RWPE2 (cell line): ENCODE data around the gene OBP2A.

ENCODE experiments used
- ATAC-seq: fragments of 200-7000 bp; cut with Tn5 transposase; 3 replicates; pipeline ENCODE4 v1.9.1; 2021; ENCODE audit warnings: low read depth
- DNase-seq: peaks from one replicate; pipeline ENCODE4 v3.0.0-alpha.2; 2020; ENCODE audit warnings: low spot score
- H3K27ac ChIP-seq: fragments of 450-650 bp; 2 replicates; pipeline ENCODE4 v1.5.1; 2017; ENCODE audit warnings: mild to moderate bottlenecking; ENCODE audit not compliant: poor library complexity, severe bottlenecking
- H3K27me3 ChIP-seq: fragments of 250-450 bp; sonication (Bioruptor Pico); 2 replicates; pipeline ENCODE4 v1.5.1; 2021; ENCODE audit warnings: mild to moderate bottlenecking, moderate library complexity; ENCODE audit not compliant: insufficient read depth, poor library complexity, severe bottlenecking
- H3K36me3 ChIP-seq: fragments of 250-450 bp; sonication (Bioruptor Pico); 2 replicates; pipeline ENCODE4 v1.5.1; 2020; ENCODE audit warnings: low read depth, mild to moderate bottlenecking, moderate library complexity
- H3K4me1 ChIP-seq: fragments of 250-450 bp; sonication (Bioruptor Pico); 2 replicates; pipeline ENCODE4 v1.5.1; 2021; ENCODE audit warnings: mild to moderate bottlenecking, moderate library complexity; ENCODE audit not compliant: insufficient read depth, poor library complexity, severe bottlenecking
- H3K4me3 ChIP-seq: fragments of 250-450 bp; sonication (Bioruptor Pico); 2 replicates; pipeline ENCODE4 v1.5.1; 2021; ENCODE audit warnings: mild to moderate bottlenecking, moderate library complexity; ENCODE audit not compliant: severe bottlenecking
- H3K9me3 ChIP-seq: fragments of 250-450 bp; sonication (Bioruptor Pico); 2 replicates; pipeline ENCODE4 v1.5.1; 2021; ENCODE audit warnings: mild to moderate bottlenecking, moderate library complexity; ENCODE audit not compliant: severe bottlenecking
- TF ChIP-seq, protein P1 (sequence below): fragments of 450-650 bp; IDR thresholded peaks from one replicate; pipeline ENCODE4 v1.5.1; 2017; ENCODE audit warnings: mild to moderate bottlenecking, moderate library complexity; ENCODE audit not compliant: poor library complexity, severe bottlenecking

The OBP2A gene

DNA sequence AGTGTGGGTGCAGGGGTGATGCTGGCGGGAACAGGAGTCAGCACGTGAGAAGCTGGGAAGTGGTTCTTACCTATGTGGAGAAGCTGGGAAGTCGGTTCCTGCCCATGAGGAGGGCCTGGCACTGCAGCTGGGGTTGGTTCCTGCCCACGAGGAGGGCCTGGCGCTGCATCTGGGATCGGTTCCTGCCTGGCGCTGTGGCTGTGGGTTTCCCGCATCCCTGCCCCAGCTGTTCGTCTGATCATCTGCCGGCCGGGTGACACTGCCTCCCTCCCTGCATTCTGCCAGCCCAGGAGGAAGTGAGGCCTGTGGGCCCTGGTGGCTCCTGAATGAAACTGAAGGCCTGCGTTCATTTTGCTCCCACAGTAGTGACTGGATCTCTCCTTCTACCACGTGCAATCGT is 5.1 kb downstream of the OBP2A start:
- TF ChIP-seq, protein P1, sequence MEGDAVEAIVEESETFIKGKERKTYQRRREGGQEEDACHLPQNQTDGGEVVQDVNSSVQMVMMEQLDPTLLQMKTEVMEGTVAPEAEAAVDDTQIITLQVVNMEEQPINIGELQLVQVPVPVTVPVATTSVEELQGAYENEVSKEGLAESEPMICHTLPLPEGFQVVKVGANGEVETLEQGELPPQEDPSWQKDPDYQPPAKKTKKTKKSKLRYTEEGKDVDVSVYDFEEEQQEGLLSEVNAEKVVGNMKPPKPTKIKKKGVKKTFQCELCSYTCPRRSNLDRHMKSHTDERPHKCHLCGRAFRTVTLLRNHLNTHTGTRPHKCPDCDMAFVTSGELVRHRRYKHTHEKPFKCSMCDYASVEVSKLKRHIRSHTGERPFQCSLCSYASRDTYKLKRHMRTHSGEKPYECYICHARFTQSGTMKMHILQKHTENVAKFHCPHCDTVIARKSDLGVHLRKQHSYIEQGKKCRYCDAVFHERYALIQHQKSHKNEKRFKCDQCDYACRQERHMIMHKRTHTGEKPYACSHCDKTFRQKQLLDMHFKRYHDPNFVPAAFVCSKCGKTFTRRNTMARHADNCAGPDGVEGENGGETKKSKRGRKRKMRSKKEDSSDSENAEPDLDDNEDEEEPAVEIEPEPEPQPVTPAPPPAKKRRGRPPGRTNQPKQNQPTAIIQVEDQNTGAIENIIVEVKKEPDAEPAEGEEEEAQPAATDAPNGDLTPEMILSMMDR: no peak
- H3K27ac ChIP-seq: no peak overlapping the region

DNA sequence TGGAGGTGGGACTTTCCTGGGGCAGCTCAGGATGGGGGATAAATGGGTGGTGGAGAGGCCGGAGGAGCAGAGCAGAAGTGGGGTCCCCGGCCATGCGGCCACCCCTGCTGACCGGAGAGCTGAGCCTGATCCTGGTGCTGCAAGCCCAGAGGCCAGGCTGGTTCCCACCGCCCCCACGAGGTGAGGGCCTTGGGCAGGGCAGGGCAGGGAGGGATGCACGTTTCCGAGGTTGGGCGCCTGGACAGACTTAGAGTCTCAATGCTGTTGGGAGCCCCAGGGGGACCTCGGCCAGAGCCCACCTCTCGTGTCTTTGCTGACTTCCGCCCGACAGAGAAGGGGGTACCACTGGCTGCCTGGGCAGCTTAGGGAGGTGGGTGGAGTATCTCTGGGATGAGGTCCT is 5.5 kb downstream of the OBP2A start:
- no peaks in the 10 kb centered on the region for H3K9me3 ChIP-seq
- DNase-seq: no peak
- TF ChIP-seq, protein P1: no peak

More for the DNA sequence above, 5.1 kb downstream of the OBP2A start:
- Histone ChIP-seq H3K36me3 (no peaks in the 10 kb centered on the region), H3K4me1 (no peaks in the 10 kb centered on the region), H3K9me3 (no peaks in the 10 kb centered on the region), H3K27me3 (no peaks in the 10 kb centered on the region), H3K4me3 (no peak overlapping the region)
- ATAC-seq (no peak), DNase-seq (no peak)

DNA sequence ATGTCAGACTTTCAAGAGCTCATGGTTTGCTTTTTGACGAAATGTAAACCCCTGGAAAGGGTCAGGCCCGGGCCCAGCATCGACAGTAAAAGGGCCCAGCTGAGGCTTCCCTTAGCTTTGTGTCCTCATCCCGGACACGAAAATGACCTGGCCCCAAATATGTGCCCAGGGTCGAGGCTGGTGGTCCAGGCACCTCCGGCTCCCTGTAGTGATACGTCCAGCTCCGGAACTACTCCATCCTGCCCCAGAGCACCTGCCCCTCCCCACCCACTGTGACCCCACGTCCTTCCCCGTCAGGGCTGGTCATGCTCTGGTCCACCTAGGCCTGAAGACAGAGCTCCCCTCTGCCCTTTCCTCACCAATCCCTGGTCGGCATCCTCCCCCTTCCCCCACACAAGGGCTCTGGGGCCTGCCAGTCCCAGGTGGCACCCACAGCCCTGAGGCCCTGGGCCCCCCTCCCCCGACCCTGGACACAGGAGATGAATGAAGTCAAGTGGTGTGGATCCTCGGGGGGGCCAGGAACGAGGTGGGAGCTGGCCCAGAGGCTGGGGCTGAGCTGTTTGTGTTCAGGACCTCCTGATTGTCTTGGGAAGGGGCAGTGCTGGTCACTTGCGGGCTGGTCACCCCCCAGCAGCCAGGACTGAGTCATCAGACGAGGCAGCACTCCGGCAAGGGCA is 6.2 kb downstream of the OBP2A start:
- no peaks in the 10 kb centered on the region for H3K36me3 ChIP-seq
- H3K27ac ChIP-seq: no peak overlapping the region
- H3K4me3 ChIP-seq: no peak overlapping the region
- DNase-seq (no peak), ATAC-seq (no peak)
- TF ChIP-seq, protein P1: no peak
- no peaks in the 10 kb centered on the region for H3K27me3 ChIP-seq
- no peaks in the 10 kb centered on the region for H3K4me1 ChIP-seq
- H3K9me3 ChIP-seq: no peaks in the 10 kb centered on the region

More for the DNA sequence above, 5.5 kb downstream of the OBP2A start:
- H3K27me3 ChIP-seq: no peaks in the 10 kb centered on the region
- no peaks in the 10 kb centered on the region for H3K36me3 ChIP-seq
- H3K27ac ChIP-seq: no peak overlapping the region
- no peak overlapping the region for H3K4me3 ChIP-seq
- no peaks in the 10 kb centered on the region for H3K4me1 ChIP-seq
- no peak for ATAC-seq

DNA sequence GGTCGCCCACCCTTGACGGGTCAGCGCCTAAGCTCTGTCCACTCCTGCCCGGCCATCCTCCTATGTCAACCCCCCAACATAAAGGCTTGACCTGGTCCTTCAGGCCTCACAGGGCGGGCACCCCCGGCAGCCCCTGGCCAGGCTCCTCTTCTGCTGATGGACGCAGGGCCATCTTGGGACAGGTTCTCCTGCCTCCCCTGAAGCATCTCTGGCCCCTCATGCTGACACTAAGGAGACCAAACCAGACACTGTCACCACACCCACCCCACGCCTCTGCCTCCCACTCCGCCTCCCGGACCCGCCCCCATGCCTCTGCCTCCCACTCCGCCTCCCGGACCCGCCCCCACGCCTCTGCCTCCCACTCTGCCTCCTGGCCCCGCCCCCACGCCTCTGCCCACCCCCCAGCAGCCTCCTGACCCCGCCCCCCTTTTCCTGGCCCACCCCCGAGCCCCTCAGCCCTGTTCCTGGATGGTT is 6.8 kb downstream of the OBP2A start:
- Histone ChIP-seq H3K9me3 (no peaks in the 10 kb centered on the region), H3K4me3 (no peak overlapping the region), H3K27ac (no peak overlapping the region), H3K4me1 (no peaks in the 10 kb centered on the region), H3K36me3 (no peaks in the 10 kb centered on the region), H3K27me3 (no peaks in the 10 kb centered on the region)
- DNase-seq (no peak), ATAC-seq (no peak)
- TF ChIP-seq, protein P1: no peak

DNA sequence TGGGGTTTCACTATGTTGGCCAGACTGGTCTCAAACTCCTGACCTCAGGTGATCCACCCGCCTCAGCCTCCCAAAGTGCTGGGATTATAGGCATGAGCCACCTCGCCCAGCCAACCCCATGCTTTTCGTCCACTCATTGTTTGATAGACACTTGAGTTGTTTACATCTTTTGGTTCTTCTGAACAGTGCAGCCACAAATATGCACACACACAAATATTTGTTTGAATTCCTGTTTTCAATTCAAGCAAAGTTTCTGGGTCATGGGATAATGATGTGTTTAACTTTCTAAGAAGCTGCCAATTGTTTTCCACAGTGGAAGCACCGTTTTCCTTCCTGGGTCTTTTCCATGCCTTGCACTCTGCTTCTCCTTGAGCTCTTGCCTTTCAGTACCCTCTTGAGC is 8.8 kb downstream of the OBP2A start:
- H3K9me3 ChIP-seq: no peaks in the 10 kb centered on the region
- no peak overlapping the region for H3K27ac ChIP-seq
- ATAC-seq (no peak), DNase-seq (no peak)
- H3K27me3 ChIP-seq: no peaks in the 10 kb centered on the region
- no peaks in the 10 kb centered on the region for H3K4me1 ChIP-seq
- TF ChIP-seq, protein P1: no peak
- no peak overlapping the region for H3K4me3 ChIP-seq
- no peaks in the 10 kb centered on the region for H3K36me3 ChIP-seq
